ENCODE measurements around the gene ADAP2.

ADAP2 gene

GRCh38 chr17:31008374-31009041, 86.8 kb downstream of the ADAP2 start (continued):
- TF ChIP-seq PRDM10 (tag by site-specific recombination; IDR thresholded peaks at IDR 0.05) (no peak), BCL11A (tag by site-specific recombination; IDR thresholded peaks at IDR 0.05; ENCODE audit: low read depth) (no peak), SP2 (tag by site-specific recombination; IDR thresholded peaks at IDR 0.05) (peak; percentile 71), ZFP3 (tag by site-specific recombination; IDR thresholded peaks at IDR 0.05; ENCODE audit: low read depth) (no peak), MZF1 (tag by site-specific recombination; IDR thresholded peaks at IDR 0.05; ENCODE audit: borderline replicate concordance) (no peak), ZFHX2 (tag by site-specific recombination; conservative IDR thresholded peaks at IDR 0.05) (peak; percentile 77), ZNF837 (tag by site-specific recombination; IDR thresholded peaks at IDR 0.05) (no peak), ZNF133 (tag by site-specific recombination; IDR thresholded peaks at IDR 0.05) (no peak), ZSCAN30 (tag by site-specific recombination; IDR thresholded peaks at IDR 0.05) (peak; percentile 66; the same call in 1 of the 2 replicates), BCL11B (tag by site-specific recombination; IDR thresholded peaks at IDR 0.05; ENCODE audit: low read depth) (no peak), ZNF211 (tag by site-specific recombination; IDR thresholded peaks at IDR 0.05; ENCODE audit: low read depth) (no peak), ZNF2 (tag by site-specific recombination; IDR thresholded peaks at IDR 0.05) (0 out of 2 replicates have a peak, but pooled peaks have one; percentile 59), ZFP37 (tag by site-specific recombination; IDR thresholded peaks at IDR 0.05) (peak; percentile 86), ZNF121 (tag by site-specific recombination; IDR thresholded peaks at IDR 0.05) (peak; percentile 54; the same call in 1 of the 2 replicates), ZNF335 (tag by site-specific recombination; conservative IDR thresholded peaks at IDR 0.05) (peak; percentile 86), KLF7 (tag by site-specific recombination; IDR thresholded peaks at IDR 0.05; ENCODE audit: borderline replicate concordance) (peak; percentile 18; the same call in 1 of the 2 replicates), ZBTB11 (tag by site-specific recombination; conservative IDR thresholded peaks at IDR 0.05; ENCODE audit: low read depth) (no peak; the same call in 1 of the 2 replicates), ZNF777 (tag by site-specific recombination; IDR thresholded peaks at IDR 0.05; ENCODE audit: borderline replicate concordance) (peak; percentile 90), ZNF37A (tag by site-specific recombination; IDR thresholded peaks at IDR 0.05) (no peak), ZNF221 (tag by site-specific recombination; IDR thresholded peaks at IDR 0.05; ENCODE audit: borderline replicate concordance) (no peak), ZNF157 (tag by site-specific recombination; IDR thresholded peaks at IDR 0.05) (no peak), GLIS2 (tag by site-specific recombination; IDR thresholded peaks at IDR 0.05) (peak; percentile 90), ZNF776 (tag by site-specific recombination; IDR thresholded peaks at IDR 0.05; ENCODE audit: borderline replicate concordance) (no peak), SCRT2 (tag by site-specific recombination; IDR thresholded peaks at IDR 0.05) (peak; percentile 94), ZNF501 (tag by site-specific recombination; IDR thresholded peaks at IDR 0.05) (peak; percentile 87), ZNF19 (tag by site-specific recombination; IDR thresholded peaks at IDR 0.05; ENCODE audit: low read depth) (no peak), ZNF354C (tag by site-specific recombination; IDR thresholded peaks at IDR 0.05; ENCODE audit: borderline replicate concordance, low read depth) (no peak), ZNF248 (tag by site-specific recombination; IDR thresholded peaks at IDR 0.05) (no peak), ZNF639 (tag by site-specific recombination; IDR thresholded peaks at IDR 0.05) (no peak), ZNF544 (tag by site-specific recombination; IDR thresholded peaks at IDR 0.05) (no peak), ZBTB1 (tag by site-specific recombination; IDR thresholded peaks at IDR 0.05) (no peak), BCL6B (tag by site-specific recombination; IDR thresholded peaks at IDR 0.05) (no peak)
